HL-60 (cell line): Measurements from ENCODE around the gene SRPK2.

Experiments used
- CTCF ChIP-seq: IDR thresholded peaks from one replicate; pipeline ENCODE4 v1.5.1; 2011; ENCODE audit warnings: low read length, control low read depth, inconsistent platforms; ENCODE audit not compliant: insufficient read depth
- GABPA ChIP-seq: IDR thresholded peaks from 2 replicates; pipeline ENCODE4 v1.6.1; 2012; ENCODE audit warnings: low read depth
- POLR2AphosphoS5 ChIP-seq: IDR thresholded peaks from 2 replicates; pipeline ENCODE4 v1.6.1; 2012; ENCODE audit warnings: low read depth
- REST ChIP-seq: IDR thresholded peaks from 2 replicates; pipeline ENCODE4 v1.6.1; 2012; ENCODE audit warnings: low read depth; ENCODE audit not compliant: insufficient replicate concordance
- SPI1 ChIP-seq: IDR thresholded peaks from 2 replicates; pipeline ENCODE4 v1.6.1; 2012; ENCODE audit warnings: low read depth, mild to moderate bottlenecking, borderline replicate concordance

GRCh38 chr7:105206985-105207384 lies 181.7 kb downstream of the SRPK2 start:
- no peak for TF ChIP-seq CTCF
- TF ChIP-seq POLR2AphosphoS5: no peak
- TF ChIP-seq REST: no peak
- no peak for TF ChIP-seq GABPA
- no peak for TF ChIP-seq SPI1
